Osteoblast (primary cell): ENCODE measurements around the gene NCK2. TPM values are rescaled to one million over a fixed set of nuclear protein-coding genes. Genes with fewer than 3 reads are reported as not detected.

Experiments used
- DNase-seq: peaks from one replicate; pipeline ENCODE4 v3.0.0; 2011; ENCODE audit warnings: low spot score, mixed read lengths; ENCODE audit not compliant: insufficient read length; ENCODE audit errors: missing footprints
- H2AFZ ChIP-seq: 2 replicates; pipeline ENCODE4 v1.6.0; 2011; ENCODE audit warnings: mild to moderate bottlenecking, low read length
- H3K27ac ChIP-seq: 2 replicates; pipeline ENCODE4 v1.5.1; 2011; ENCODE audit warnings: mild to moderate bottlenecking, low read depth, low read length, moderate library complexity
- H3K27me3 ChIP-seq: 2 replicates; pipeline ENCODE4 v1.6.0; 2012; ENCODE audit warnings: mild to moderate bottlenecking, control low read depth, inconsistent platforms, low read length, moderate library complexity; ENCODE audit not compliant: insufficient read depth
- H3K36me3 ChIP-seq: 2 replicates; pipeline ENCODE4 v1.5.1; 2011; ENCODE audit warnings: mild to moderate bottlenecking, low read length, control low read depth, moderate library complexity; ENCODE audit not compliant: insufficient read depth
- H3K4me1 ChIP-seq: 2 replicates; pipeline ENCODE4 v1.5.1; 2011; ENCODE audit warnings: mild to moderate bottlenecking, low read length, control low read depth, moderate library complexity; ENCODE audit not compliant: insufficient read depth
- H3K4me2 ChIP-seq: 2 replicates; pipeline ENCODE4 v1.6.0; 2011; ENCODE audit warnings: mild to moderate bottlenecking, low read length; ENCODE audit not compliant: insufficient read depth
- H3K4me3 ChIP-seq: fragments of 200-600 bp; sonication (generic); 3 replicates; pipeline ENCODE4 v1.5.1; 2012; ENCODE audit warnings: mild to moderate bottlenecking, low read length, inconsistent platforms; ENCODE audit not compliant: insufficient read depth
- H3K79me2 ChIP-seq: 2 replicates; pipeline ENCODE4 v1.6.0; 2012; ENCODE audit warnings: mild to moderate bottlenecking, low read length, control low read depth, inconsistent platforms; ENCODE audit not compliant: insufficient read depth
- H3K9me3 ChIP-seq: 2 replicates; pipeline ENCODE4 v1.5.1; 2011; ENCODE audit warnings: low read depth, low read length, control low read depth
- H4K20me1 ChIP-seq: 2 replicates; pipeline ENCODE4 v1.6.0; 2012; ENCODE audit warnings: mild to moderate bottlenecking, low read length, control low read depth; ENCODE audit not compliant: insufficient read depth
- total RNA-seq: library from RNA; depleted of rRNA; stranded (reverse); fragments of >200 nt; gene quantifications from 2 replicates; pipeline ENCODE4 v1.2.3, GENCODE V29; 2012
- TF ChIP-seq, protein P1 (sequence below): IDR thresholded peaks from 2 replicates; pipeline ENCODE4 v1.5.1; 2011; ENCODE audit warnings: mild to moderate bottlenecking, low read depth, low read length, moderate library complexity; ENCODE audit errors: extremely low read depth

The NCK2 gene
- total RNA-seq, 1 donor: 28.6 TPM

DNA sequence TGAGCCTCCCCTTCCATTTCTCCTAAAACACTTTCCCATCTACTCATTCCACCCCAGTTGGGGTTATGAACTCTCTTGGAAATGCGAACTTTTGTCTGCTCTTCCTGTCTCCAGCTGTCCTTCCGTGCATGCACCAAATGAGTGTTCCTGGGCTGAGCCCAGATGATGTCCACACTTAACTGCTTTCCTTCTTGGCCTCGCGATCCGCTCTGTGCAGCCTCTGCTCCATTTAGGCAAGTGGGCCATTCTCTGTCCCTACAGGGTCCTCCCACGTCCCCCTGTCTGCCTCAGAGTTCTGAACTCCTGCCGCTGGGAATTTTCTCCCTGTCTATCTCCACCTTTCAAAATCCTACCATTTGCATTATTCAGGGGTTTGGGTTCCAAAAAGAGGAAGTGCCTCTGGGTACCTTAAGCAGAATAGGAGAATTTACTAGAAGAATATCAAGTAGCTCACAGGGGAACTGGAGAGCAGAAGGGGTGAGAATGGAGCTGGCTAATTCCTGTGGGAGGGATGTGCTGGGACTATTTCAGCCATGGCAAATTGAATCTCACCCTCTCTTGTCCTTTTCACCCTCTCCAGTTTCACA lies 4.7 kb upstream of the NCK2 start:
- peak; percentile 23 for DNase-seq
- H2AFZ ChIP-seq: no peak overlapping the region
- H3K9me3 ChIP-seq: no peaks in the 10 kb centered on the region
- H4K20me1 ChIP-seq: no peaks in the 10 kb centered on the region
- TF ChIP-seq, protein P1, sequence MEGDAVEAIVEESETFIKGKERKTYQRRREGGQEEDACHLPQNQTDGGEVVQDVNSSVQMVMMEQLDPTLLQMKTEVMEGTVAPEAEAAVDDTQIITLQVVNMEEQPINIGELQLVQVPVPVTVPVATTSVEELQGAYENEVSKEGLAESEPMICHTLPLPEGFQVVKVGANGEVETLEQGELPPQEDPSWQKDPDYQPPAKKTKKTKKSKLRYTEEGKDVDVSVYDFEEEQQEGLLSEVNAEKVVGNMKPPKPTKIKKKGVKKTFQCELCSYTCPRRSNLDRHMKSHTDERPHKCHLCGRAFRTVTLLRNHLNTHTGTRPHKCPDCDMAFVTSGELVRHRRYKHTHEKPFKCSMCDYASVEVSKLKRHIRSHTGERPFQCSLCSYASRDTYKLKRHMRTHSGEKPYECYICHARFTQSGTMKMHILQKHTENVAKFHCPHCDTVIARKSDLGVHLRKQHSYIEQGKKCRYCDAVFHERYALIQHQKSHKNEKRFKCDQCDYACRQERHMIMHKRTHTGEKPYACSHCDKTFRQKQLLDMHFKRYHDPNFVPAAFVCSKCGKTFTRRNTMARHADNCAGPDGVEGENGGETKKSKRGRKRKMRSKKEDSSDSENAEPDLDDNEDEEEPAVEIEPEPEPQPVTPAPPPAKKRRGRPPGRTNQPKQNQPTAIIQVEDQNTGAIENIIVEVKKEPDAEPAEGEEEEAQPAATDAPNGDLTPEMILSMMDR: no peak
- H3K4me3 ChIP-seq: no peak overlapping the region
- peaks cover 2% of the 10 kb centered on the region for H3K27me3 ChIP-seq
- no peaks in the 10 kb centered on the region for H3K79me2 ChIP-seq
- H3K36me3 ChIP-seq: no peaks in the 10 kb centered on the region
- H3K4me2 ChIP-seq: no peak overlapping the region
- peaks cover 10% of the 10 kb centered on the region for H3K4me1 ChIP-seq
- no peak overlapping the region for H3K27ac ChIP-seq

DNA sequence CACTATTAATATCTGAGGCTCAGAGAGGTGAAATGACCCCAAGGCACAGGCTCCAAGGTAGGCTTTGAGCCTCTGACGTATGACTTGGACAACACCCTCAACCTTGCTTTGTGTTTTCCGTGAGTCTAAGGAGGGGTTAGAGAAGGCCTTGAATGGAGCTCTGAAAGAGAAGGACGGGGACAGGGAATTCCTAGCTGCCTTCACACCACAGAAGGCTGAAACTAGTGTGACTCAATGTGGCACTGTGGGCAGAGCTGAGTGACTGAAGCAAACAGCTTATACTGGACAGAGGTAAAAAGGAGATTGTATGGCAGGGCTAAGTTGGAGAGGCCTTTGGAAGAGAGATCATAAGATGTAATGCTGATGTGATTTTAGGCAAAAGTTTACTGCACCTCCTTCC lies 3.5 kb upstream of the NCK2 start:
- no peak for DNase-seq
- TF ChIP-seq, protein P1: no peak
- Histone ChIP-seq H3K4me1 (peaks cover 10% of the 10 kb centered on the region), H3K27me3 (peaks cover 2% of the 10 kb centered on the region), H2AFZ (no peak overlapping the region), H4K20me1 (peaks cover 7% of the 10 kb centered on the region), H3K79me2 (peaks cover 7% of the 10 kb centered on the region), H3K4me3 (no peak overlapping the region), H3K9me3 (no peaks in the 10 kb centered on the region), H3K36me3 (no peaks in the 10 kb centered on the region), H3K27ac (no peak overlapping the region), H3K4me2 (no peak overlapping the region)

DNA sequence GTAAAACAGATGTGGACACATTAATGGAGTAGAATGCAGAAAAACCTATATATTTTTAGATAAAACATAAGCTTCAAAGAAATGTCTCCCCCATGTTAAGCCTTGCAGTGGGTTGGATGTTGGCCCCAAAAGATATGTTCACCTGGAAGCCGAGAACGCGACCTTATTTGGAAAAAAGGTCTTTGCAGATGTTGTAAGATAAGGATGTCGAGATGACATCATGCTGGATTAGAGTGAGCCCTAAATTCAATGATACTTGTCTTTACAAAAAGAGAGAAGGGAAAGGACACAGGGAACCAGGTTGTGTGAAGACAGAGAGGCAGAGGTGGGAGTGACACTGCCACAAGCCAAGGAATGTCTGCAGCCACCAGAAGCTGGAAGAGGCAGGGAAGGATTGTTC lies 3.1 kb upstream of the NCK2 start:
- no peaks in the 10 kb centered on the region for H3K36me3 ChIP-seq
- H3K27me3 ChIP-seq: peaks cover 2% of the 10 kb centered on the region
- H2AFZ ChIP-seq: no peak overlapping the region
- H3K4me2 ChIP-seq: no peak overlapping the region
- peaks cover 11% of the 10 kb centered on the region for H4K20me1 ChIP-seq
- TF ChIP-seq, protein P1: no peak
- H3K9me3 ChIP-seq: no peaks in the 10 kb centered on the region
- H3K79me2 ChIP-seq: peaks cover 12% of the 10 kb centered on the region
- H3K4me3 ChIP-seq: no peak overlapping the region
- H3K27ac ChIP-seq: no peak overlapping the region
- peaks cover 14% of the 10 kb centered on the region for H3K4me1 ChIP-seq
- no peak for DNase-seq

DNA sequence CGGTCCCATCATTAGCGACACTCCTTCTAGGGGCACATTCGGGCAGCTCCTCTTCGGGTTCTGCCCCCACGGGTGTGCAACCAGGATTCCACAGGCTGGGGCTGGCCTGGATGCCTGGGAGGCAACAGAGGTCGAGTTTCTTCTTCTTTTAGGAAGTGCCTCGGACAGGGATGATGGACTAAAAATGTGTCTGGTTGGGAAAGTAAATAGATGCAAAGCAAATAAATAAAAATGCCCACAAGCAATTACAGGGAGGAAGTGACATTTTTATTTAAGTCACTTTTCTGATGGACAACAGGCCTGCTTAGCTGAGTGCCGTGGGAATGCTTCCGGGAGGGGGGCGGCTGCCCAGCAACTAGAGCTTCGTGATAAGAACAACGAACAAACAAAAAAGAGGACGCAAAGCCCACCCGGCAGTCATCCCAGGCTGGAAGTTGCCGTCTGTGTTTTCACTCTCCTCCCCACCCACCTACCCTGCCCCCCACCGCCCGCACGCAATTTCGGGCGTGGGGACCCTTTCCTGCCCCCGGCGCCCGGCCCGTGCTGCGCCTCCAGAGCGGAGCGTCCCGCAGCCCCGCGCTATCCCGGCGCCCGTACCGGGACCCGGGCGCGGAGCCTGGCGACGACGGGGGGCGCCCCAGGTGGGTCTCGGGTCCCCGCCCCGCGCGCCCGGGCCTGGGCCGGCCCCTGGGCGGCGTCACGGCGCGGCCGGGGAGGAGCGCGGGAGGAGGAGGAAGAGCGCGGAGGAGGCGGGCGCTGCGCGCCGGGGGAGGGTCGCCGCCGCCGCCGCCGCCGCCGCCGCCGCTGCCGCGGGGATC lies 412 bp upstream of the NCK2 start:
- H3K36me3 ChIP-seq: no peaks in the 10 kb centered on the region
- peak overlapping the region; percentile 65 for H3K4me3 ChIP-seq
- H3K79me2 ChIP-seq: peaks cover 38% of the 10 kb centered on the region
- peaks cover 20% of the 10 kb centered on the region for H3K4me1 ChIP-seq
- peaks cover 27% of the 10 kb centered on the region for H4K20me1 ChIP-seq
- peak overlapping the region; percentile 79 for H3K4me2 ChIP-seq
- H3K27ac ChIP-seq: no peak overlapping the region
- peak overlapping the region; percentile 93 for H2AFZ ChIP-seq
- H3K27me3 ChIP-seq: peaks cover 2% of the 10 kb centered on the region
- TF ChIP-seq, protein P1: no peak
- DNase-seq: peak; percentile 77
- no peaks in the 10 kb centered on the region for H3K9me3 ChIP-seq
